HCT116 (cell line): ENCODE measurements around the gene SMIM35. TPM values are rescaled to one million over a fixed set of nuclear protein-coding genes. Genes with fewer than 3 reads are reported as not detected.

ENCODE experiments used
- ATAC-seq: fragments of 200-7000 bp; cut with Tn5 transposase; 2 replicates; pipeline ENCODE4 v1.9.1; 2020; ENCODE audit warnings: mild to moderate bottlenecking, moderate library complexity
- BruUV-seq: library from RNA; stranded (reverse); fragments of 400-500 nt; replicated peaks from 2 replicates; lab custom pipeline; 2021; lab: Mats Ljungman, UMichigan
- CTCF ChIA-PET: fragments of 300-600 bp; sonication (Branson Sonifier 250); formaldehyde crosslinking; loops from one replicate; lab custom pipeline; 2021; ENCODE audit warnings: antibody characterized with exemption; lab: Charles Lee
- POLR2A ChIA-PET: fragments of 300-600, 350-600 bp; sonication (Branson Sonifier 250); formaldehyde crosslinking; loops from one replicate; lab custom pipeline; 2021; ENCODE audit warnings: antibody characterized with exemption; lab: Charles Lee
- RAD21 ChIA-PET, 2 experiments: fragments of 300-600 bp; sonication (Branson Sonifier 250); formaldehyde crosslinking; loops; one replicate each; lab custom pipeline; 2023; ENCODE audit warnings: low total read pairs in 2 of 2; ENCODE audit not compliant: uncharacterized antibody in 2 of 2, unreplicated experiment in 2 of 2, low non-redundant PET in 1 of 2; lab: Charles Lee
- DNase-seq: peaks from one replicate; pipeline ENCODE4 v3.0.0-alpha.2; 2010; ENCODE audit warnings: low read depth, low spot score
- H2AFZ ChIP-seq: fragments of 200-600 bp; shearing (Covaris generic), sonication (generic); 2 replicates; pipeline ENCODE4 v1.6.1; 2017; ENCODE audit warnings: low read depth, mixed run types, mixed read lengths, antibody characterized with exemption, low read length; ENCODE audit not compliant: poor library complexity, severe bottlenecking
- H3K27ac ChIP-seq: 2 replicates; pipeline ENCODE4 v1.5.1; 2012; ENCODE audit warnings: low read depth, low read length
- H3K27me3 ChIP-seq: fragments of 200-600 bp; sonication (generic); 2 replicates; pipeline ENCODE4 v1.6.1; 2016; ENCODE audit warnings: mixed run types, low read length, mixed read lengths; ENCODE audit not compliant: insufficient read depth
- H3K36me3 ChIP-seq, 2 experiments: fragments of 200-500 bp in 1 of 2; fragments of 200-600 bp in 1 of 2; sonication (Bioruptor generic) in 1 of 2; sonication (generic) in 1 of 2; 2 replicates each; pipeline versions ENCODE4 v1.5.1 to v1.6.1; 2014 to 2016; ENCODE audit warnings: low read length in 2 of 2, inconsistent platforms in 1 of 2, mixed read lengths in 1 of 2, mixed run types in 1 of 2; ENCODE audit not compliant: insufficient read depth in 2 of 2, control insufficient read depth in 1 of 2
- H3K4me1 ChIP-seq, 2 experiments: fragments of 200-600 bp in 1 of 2; sonication (generic) in 1 of 2; 2 replicates each; pipeline versions ENCODE4 v1.5.1 to v1.6.1; 2012 to 2017; ENCODE audit warnings: low read length in 2 of 2, inconsistent platforms in 1 of 2, mild to moderate bottlenecking in 1 of 2, mixed read lengths in 1 of 2, mixed run types in 1 of 2, moderate library complexity in 1 of 2; ENCODE audit not compliant: insufficient read depth in 2 of 2, control insufficient read depth in 1 of 2
- H3K4me2 ChIP-seq: fragments of 200-600 bp; sonication (generic); 2 replicates; pipeline ENCODE4 v1.6.1; 2017; ENCODE audit warnings: mixed run types, low read length, mixed read lengths
- H3K4me3 ChIP-seq, 2 experiments: fragments of 200-600 bp in 1 of 2; sonication (generic) in 1 of 2; replicated peaks in 1 of 2; 2 replicates each; pipeline ENCODE4 v1.5.1; 2011 to 2016; ENCODE audit warnings: low read length in 2 of 2, control low read depth in 1 of 2, low read depth in 1 of 2, mild to moderate bottlenecking in 1 of 2, mixed read lengths in 1 of 2, mixed run types in 1 of 2
- H3K79me2 ChIP-seq: fragments of 200-600 bp; sonication (generic); 2 replicates; pipeline ENCODE4 v1.6.1; 2017; ENCODE audit warnings: mild to moderate bottlenecking, mixed run types, low read length, moderate library complexity, mixed read lengths; ENCODE audit not compliant: insufficient read depth
- H3K9ac ChIP-seq: fragments of 200-600 bp; sonication (generic); 2 replicates; pipeline ENCODE4 v1.6.1; 2016; ENCODE audit warnings: low read length, mixed read lengths
- H3K9me2 ChIP-seq: fragments of 200-600 bp; sonication (generic), shearing (Covaris generic); 2 replicates; pipeline ENCODE4 v1.6.1; 2017; ENCODE audit warnings: mixed run types, mild to moderate bottlenecking, moderate library complexity; ENCODE audit not compliant: insufficient read depth
- H3K9me3 ChIP-seq, 2 experiments: fragments of 200-500 bp in 1 of 2; fragments of 200-600 bp in 1 of 2; sonication (Bioruptor generic) in 1 of 2; sonication (generic) in 1 of 2; 2 replicates each; pipeline ENCODE4 v1.6.1; 2014 to 2017; ENCODE audit warnings: low read length in 2 of 2, mixed read lengths in 2 of 2, inconsistent platforms in 1 of 2, low read depth in 1 of 2, mild to moderate bottlenecking in 1 of 2, mixed run types in 1 of 2, moderate library complexity in 1 of 2; ENCODE audit not compliant: control insufficient read depth in 1 of 2, insufficient read depth in 1 of 2
- H4K20me1 ChIP-seq: fragments of 200-600 bp; sonication (generic), shearing (Covaris generic); 2 replicates; pipeline ENCODE4 v1.6.1; 2017; ENCODE audit warnings: mixed run types, mild to moderate bottlenecking, moderate library complexity; ENCODE audit not compliant: insufficient read depth
- ATF3 ChIP-seq: IDR thresholded peaks from 2 replicates; pipeline ENCODE4 v1.6.1; 2012
- CBX3 ChIP-seq: IDR thresholded peaks from 2 replicates; pipeline ENCODE4 v1.6.1; 2012; ENCODE audit warnings: low read depth
- CEBPB ChIP-seq: IDR thresholded peaks from 2 replicates; pipeline ENCODE4 v1.6.1; 2012; ENCODE audit warnings: low read depth
- EZH2 ChIP-seq: fragments of 200-600 bp; sonication (generic); IDR thresholded peaks from 2 replicates; pipeline ENCODE4 v1.6.1; 2017; ENCODE audit warnings: antibody characterized with exemption, mixed run types
- POLR2A ChIP-seq: IDR thresholded peaks from 2 replicates; pipeline ENCODE4 v1.7.0; 2011; ENCODE audit warnings: borderline replicate concordance; ENCODE audit not compliant: insufficient read depth, insufficient read length; ENCODE audit errors: extremely low read depth
- RAD21 ChIP-seq: IDR thresholded peaks from 2 replicates; pipeline ENCODE4 v1.6.1; 2012; ENCODE audit warnings: low read depth, mild to moderate bottlenecking
- REST ChIP-seq: IDR thresholded peaks from 2 replicates; pipeline ENCODE4 v1.6.1; 2012; ENCODE audit warnings: low read depth
- SIN3A ChIP-seq: IDR thresholded peaks from 2 replicates; pipeline ENCODE4 v1.6.1; 2012; ENCODE audit warnings: low read depth
- SP1 ChIP-seq: IDR thresholded peaks from 2 replicates; pipeline ENCODE4 v1.6.1; 2012; ENCODE audit warnings: low read depth
- SRF ChIP-seq: IDR thresholded peaks from 2 replicates; pipeline ENCODE4 v1.6.1; 2012; ENCODE audit warnings: low read depth
- YY1 ChIP-seq: IDR thresholded peaks from 2 replicates; pipeline ENCODE4 v1.6.1; 2011; ENCODE audit warnings: low read length, low read depth, moderate library complexity, mild to moderate bottlenecking; ENCODE audit not compliant: insufficient replicate concordance; ENCODE audit errors: extremely low read depth
- ZBTB33 ChIP-seq: IDR thresholded peaks from 2 replicates; pipeline ENCODE4 v1.6.1; 2011; ENCODE audit warnings: mild to moderate bottlenecking, low read length, moderate library complexity; ENCODE audit not compliant: insufficient replicate concordance; ENCODE audit errors: extremely low read depth
- ZFX ChIP-seq: fragments of 450-650 bp; IDR thresholded peaks from 2 replicates; pipeline ENCODE4 v1.6.1; 2017
- intact Hi-C: fragments of 100-400 bp; cut with micrococcal nuclease; formaldehyde crosslinking; loops from 2 replicates; pipeline ENCODE4 v1.10.0; 2022
- total RNA-seq: library from RNA; stranded (reverse); gene quantifications from one replicate; pipeline ENCODE4 v1.2.1, GENCODE V29; 2021; ENCODE audit not compliant: unreplicated experiment

The SMIM35 gene
- total RNA-seq, 1 experiment from 2014 or later, result not detected

GRCh38 chr11:117961896-117962295 lies 124.9 kb downstream of the SMIM35 start:
- H3K9me2 ChIP-seq, result no peaks in the 10 kb centered on the region
- CTCF ChIA-PET, result no interaction called here
- H3K4me3 ChIP-seq, result no peak overlapping the region
- 0 out of 4 replicates have a peak, but pooled peaks cover 0 to 3% of the 10 kb centered on the region in 2 experiments for H3K9me3 ChIP-seq
- ATAC-seq (no peak), DNase-seq (no peak)
- no peaks in the 10 kb centered on the region for H3K36me3 ChIP-seq
- no peaks in the 10 kb centered on the region for H3K27me3 ChIP-seq
- intact Hi-C loops, result no loop called here
- no TSS peak for BruUV-seq
- RAD21 ChIA-PET, result no interaction called here
- no peaks in the 10 kb centered on the region for H3K4me1 ChIP-seq
- H3K79me2 ChIP-seq, result no peaks in the 10 kb centered on the region
- no peak overlapping the region for H2AFZ ChIP-seq
- POLR2A ChIA-PET, result no interaction called here
- TF ChIP-seq REST (no peak), SP1 (no peak), ZBTB33 (no peak), ATF3 (no peak), CBX3 (no peak), POLR2A (no peak), EZH2 (no peak), ZFX (no peak), CEBPB (no peak), SRF (no peak), SIN3A (no peak), YY1 (no peak), RAD21 (no peak)
- TF ChIP-seq, all 23 proteins: peak for 0
- no peak overlapping the region for H3K9ac ChIP-seq
- no peak overlapping the region for H3K27ac ChIP-seq
- H3K4me2 ChIP-seq, result no peak overlapping the region
- H4K20me1 ChIP-seq, result no peaks in the 10 kb centered on the region
